SK-N-SH treated with all-trans-retinoic acid at 6 μM for 48 hours (cell line): ENCODE measurements around the gene IRS2.

Experiments used
- ESRRG ChIP-seq: fragments of 250-450 bp; sonication (Bioruptor Pico); IDR thresholded peaks from 2 replicates; pipeline ENCODE4 v1.6.1; 2021; ENCODE audit warnings: mild to moderate bottlenecking
- ISL1 ChIP-seq: fragments of 250-450 bp; sonication (Bioruptor Pico); IDR thresholded peaks from 2 replicates; pipeline ENCODE4 v2.1.2; 2022; ENCODE audit warnings: mild to moderate bottlenecking, moderate library complexity
- PPARA ChIP-seq: fragments of 250-450 bp; sonication (Bioruptor Pico); IDR thresholded peaks from 2 replicates; pipeline ENCODE4 v1.5.0; 2020; ENCODE audit warnings: mild to moderate bottlenecking, borderline replicate concordance
- RARB ChIP-seq: fragments of 250-450 bp; sonication (Bioruptor Pico); IDR thresholded peaks from 2 replicates; pipeline ENCODE4 v1.8.0; 2021; ENCODE audit warnings: mild to moderate bottlenecking, moderate library complexity
- TOX ChIP-seq: fragments of 250-450 bp; sonication (Bioruptor Pico); IDR thresholded peaks from 2 replicates; pipeline ENCODE4 v1.8.0; 2021; ENCODE audit warnings: mild to moderate bottlenecking, moderate library complexity, borderline replicate concordance
- ZC3H10 ChIP-seq: fragments of 250-450 bp; sonication (Bioruptor Pico); IDR thresholded peaks from 2 replicates; pipeline ENCODE4 v1.5.1; 2021; ENCODE audit warnings: mild to moderate bottlenecking, moderate library complexity
- ZFP3 ChIP-seq: fragments of 250-450 bp; sonication (Bioruptor Pico); IDR thresholded peaks from 2 replicates; pipeline ENCODE4 v1.5.0; 2020; ENCODE audit warnings: mild to moderate bottlenecking, moderate library complexity
- ZFP30 ChIP-seq: fragments of 450-650 bp; formaldehyde crosslinking; IDR thresholded peaks from 2 replicates; pipeline ENCODE4 v1.5.0; 2022; ENCODE audit warnings: mild to moderate bottlenecking, moderate library complexity
- ZNF8 ChIP-seq: fragments of 450-650 bp; formaldehyde crosslinking; IDR thresholded peaks from 2 replicates; pipeline ENCODE4 v1.5.0; 2020; ENCODE audit warnings: mild to moderate bottlenecking, moderate library complexity
- TF ChIP-seq, protein P1 (sequence below): fragments of 250-450 bp; sonication (Bioruptor Pico); IDR thresholded peaks from 2 replicates; pipeline ENCODE4 v1.8.0; 2021; ENCODE audit warnings: low read depth, mild to moderate bottlenecking, moderate library complexity, borderline replicate concordance
- TF ChIP-seq, protein P2 (sequence below): fragments of 250-450 bp; sonication (Bioruptor Pico); IDR thresholded peaks from 2 replicates; pipeline ENCODE4 v1.5.1; 2020; ENCODE audit warnings: low read depth, mild to moderate bottlenecking, moderate library complexity
- TF ChIP-seq, protein P3 (sequence below): fragments of 250-450 bp; sonication (Bioruptor Pico); IDR thresholded peaks from 2 replicates; pipeline ENCODE4 v1.8.0; 2020; ENCODE audit warnings: mild to moderate bottlenecking, moderate library complexity, borderline replicate concordance
- TF ChIP-seq, protein P4 (sequence below): fragments of 250-450 bp; sonication (Bioruptor Pico); IDR thresholded peaks from 2 replicates; pipeline ENCODE4 v1.5.0; 2020; ENCODE audit warnings: mild to moderate bottlenecking, moderate library complexity

DNA sequence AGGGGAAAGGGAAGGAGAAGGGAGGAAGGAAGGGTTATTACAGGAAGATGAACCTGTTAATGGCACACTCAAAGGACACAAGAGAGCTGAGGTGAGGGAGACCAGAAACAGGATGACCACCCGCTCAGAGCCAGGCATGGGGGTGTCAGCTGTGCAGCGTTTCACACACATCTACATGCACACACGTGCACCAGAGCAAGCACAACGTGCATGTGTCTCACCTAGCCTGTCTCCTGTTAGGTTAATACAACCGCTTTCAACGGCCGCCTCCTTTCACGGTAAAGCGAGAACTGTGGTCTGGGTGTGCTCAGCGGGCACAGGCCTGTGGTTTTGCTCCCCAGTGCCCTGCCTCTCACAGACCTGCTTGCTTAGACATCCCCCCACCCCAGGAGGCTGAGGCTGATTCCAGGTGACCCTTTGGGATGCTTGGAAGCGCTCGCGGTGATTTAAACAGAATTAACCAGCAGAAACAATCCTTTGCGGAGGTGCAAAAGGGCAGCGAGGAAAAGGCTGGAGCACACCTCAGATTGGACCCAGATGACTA is 27.4 kb downstream of the IRS2 start:
- TF ChIP-seq, protein P1, sequence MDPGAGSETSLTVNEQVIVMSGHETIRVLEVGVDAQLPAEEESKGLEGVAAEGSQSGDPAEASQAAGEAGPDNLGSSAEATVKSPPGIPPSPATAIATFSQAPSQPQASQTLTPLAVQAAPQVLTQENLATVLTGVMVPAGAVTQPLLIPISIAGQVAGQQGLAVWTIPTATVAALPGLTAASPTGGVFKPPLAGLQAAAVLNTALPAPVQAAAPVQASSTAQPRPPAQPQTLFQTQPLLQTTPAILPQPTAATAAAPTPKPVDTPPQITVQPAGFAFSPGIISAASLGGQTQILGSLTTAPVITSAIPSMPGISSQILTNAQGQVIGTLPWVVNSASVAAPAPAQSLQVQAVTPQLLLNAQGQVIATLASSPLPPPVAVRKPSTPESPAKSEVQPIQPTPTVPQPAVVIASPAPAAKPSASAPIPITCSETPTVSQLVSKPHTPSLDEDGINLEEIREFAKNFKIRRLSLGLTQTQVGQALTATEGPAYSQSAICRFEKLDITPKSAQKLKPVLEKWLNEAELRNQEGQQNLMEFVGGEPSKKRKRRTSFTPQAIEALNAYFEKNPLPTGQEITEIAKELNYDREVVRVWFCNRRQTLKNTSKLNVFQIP, result no peak
- TF ChIP-seq PPARA (CRISPR knock-in tag) (no peak), ISL1 (CRISPR knock-in tag) (no peak), TOX (CRISPR knock-in tag) (no peak), ZNF8 (CRISPR knock-in tag) (no peak), ZFP30 (CRISPR knock-in tag) (no peak), RARB (CRISPR knock-in tag) (no peak), ESRRG (CRISPR knock-in tag) (no peak), ZFP3 (no peak), ZC3H10 (CRISPR knock-in tag) (no peak)
- TF ChIP-seq, protein P2, sequence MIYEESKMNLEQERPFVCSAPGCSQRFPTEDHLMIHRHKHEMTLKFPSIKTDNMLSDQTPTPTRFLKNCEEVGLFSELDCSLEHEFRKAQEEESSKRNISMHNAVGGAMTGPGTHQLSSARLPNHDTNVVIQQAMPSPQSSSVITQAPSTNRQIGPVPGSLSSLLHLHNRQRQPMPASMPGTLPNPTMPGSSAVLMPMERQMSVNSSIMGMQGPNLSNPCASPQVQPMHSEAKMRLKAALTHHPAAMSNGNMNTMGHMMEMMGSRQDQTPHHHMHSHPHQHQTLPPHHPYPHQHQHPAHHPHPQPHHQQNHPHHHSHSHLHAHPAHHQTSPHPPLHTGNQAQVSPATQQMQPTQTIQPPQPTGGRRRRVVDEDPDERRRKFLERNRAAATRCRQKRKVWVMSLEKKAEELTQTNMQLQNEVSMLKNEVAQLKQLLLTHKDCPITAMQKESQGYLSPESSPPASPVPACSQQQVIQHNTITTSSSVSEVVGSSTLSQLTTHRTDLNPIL, result no peak
- TF ChIP-seq, protein P3, sequence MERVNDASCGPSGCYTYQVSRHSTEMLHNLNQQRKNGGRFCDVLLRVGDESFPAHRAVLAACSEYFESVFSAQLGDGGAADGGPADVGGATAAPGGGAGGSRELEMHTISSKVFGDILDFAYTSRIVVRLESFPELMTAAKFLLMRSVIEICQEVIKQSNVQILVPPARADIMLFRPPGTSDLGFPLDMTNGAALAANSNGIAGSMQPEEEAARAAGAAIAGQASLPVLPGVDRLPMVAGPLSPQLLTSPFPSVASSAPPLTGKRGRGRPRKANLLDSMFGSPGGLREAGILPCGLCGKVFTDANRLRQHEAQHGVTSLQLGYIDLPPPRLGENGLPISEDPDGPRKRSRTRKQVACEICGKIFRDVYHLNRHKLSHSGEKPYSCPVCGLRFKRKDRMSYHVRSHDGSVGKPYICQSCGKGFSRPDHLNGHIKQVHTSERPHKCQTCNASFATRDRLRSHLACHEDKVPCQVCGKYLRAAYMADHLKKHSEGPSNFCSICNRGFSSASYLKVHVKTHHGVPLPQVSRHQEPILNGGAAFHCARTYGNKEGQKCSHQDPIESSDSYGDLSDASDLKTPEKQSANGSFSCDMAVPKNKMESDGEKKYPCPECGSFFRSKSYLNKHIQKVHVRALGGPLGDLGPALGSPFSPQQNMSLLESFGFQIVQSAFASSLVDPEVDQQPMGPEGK, result no peak
- TF ChIP-seq, protein P4, sequence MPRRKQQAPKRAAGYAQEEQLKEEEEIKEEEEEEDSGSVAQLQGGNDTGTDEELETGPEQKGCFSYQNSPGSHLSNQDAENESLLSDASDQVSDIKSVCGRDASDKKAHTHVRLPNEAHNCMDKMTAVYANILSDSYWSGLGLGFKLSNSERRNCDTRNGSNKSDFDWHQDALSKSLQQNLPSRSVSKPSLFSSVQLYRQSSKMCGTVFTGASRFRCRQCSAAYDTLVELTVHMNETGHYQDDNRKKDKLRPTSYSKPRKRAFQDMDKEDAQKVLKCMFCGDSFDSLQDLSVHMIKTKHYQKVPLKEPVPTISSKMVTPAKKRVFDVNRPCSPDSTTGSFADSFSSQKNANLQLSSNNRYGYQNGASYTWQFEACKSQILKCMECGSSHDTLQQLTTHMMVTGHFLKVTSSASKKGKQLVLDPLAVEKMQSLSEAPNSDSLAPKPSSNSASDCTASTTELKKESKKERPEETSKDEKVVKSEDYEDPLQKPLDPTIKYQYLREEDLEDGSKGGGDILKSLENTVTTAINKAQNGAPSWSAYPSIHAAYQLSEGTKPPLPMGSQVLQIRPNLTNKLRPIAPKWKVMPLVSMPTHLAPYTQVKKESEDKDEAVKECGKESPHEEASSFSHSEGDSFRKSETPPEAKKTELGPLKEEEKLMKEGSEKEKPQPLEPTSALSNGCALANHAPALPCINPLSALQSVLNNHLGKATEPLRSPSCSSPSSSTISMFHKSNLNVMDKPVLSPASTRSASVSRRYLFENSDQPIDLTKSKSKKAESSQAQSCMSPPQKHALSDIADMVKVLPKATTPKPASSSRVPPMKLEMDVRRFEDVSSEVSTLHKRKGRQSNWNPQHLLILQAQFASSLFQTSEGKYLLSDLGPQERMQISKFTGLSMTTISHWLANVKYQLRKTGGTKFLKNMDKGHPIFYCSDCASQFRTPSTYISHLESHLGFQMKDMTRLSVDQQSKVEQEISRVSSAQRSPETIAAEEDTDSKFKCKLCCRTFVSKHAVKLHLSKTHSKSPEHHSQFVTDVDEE (CRISPR knock-in tag), result no peak
